H9 (cell line): ENCODE measurements around the gene PGA4. TPM values are rescaled to one million over a fixed set of nuclear protein-coding genes. Genes with fewer than 3 reads are reported as not detected.

Source experiments
- DNase-seq: peaks from one replicate; pipeline ENCODE4 v3.0.0-alpha.2; 2017
- H2AFZ ChIP-seq: one replicate; pipeline ENCODE4 v1.6.1; 2013; ENCODE audit warnings: mild to moderate bottlenecking, low read length, control low read depth, moderate library complexity
- H2AK5ac ChIP-seq: 2 replicates; pipeline ENCODE4 v1.6.1; 2013; ENCODE audit warnings: low read length, control low read depth, mixed read lengths; ENCODE audit not compliant: insufficient read length
- H2BK120ac ChIP-seq: one replicate; pipeline ENCODE4 v1.6.1; 2013; ENCODE audit warnings: low read depth, mild to moderate bottlenecking, low read length, control low read depth, inconsistent platforms; ENCODE audit not compliant: poor library complexity, severe bottlenecking
- H2BK12ac ChIP-seq: 2 replicates; pipeline ENCODE4 v1.6.1; 2013; ENCODE audit warnings: low read length, control low read depth, mixed read lengths, low read depth; ENCODE audit not compliant: insufficient read length
- H2BK15ac ChIP-seq: 2 replicates; pipeline ENCODE4 v1.6.1; 2013; ENCODE audit warnings: low read depth, low read length, control low read depth
- H2BK20ac ChIP-seq: one replicate; pipeline ENCODE4 v1.6.1; 2013; ENCODE audit warnings: low read depth, mild to moderate bottlenecking, low read length, control low read depth, inconsistent platforms; ENCODE audit not compliant: poor library complexity, severe bottlenecking
- H2BK5ac ChIP-seq: 2 replicates; pipeline ENCODE4 v1.6.1; 2013; ENCODE audit warnings: low read length, control low read depth, mixed read lengths; ENCODE audit not compliant: insufficient read length
- H3K14ac ChIP-seq: 2 replicates; pipeline ENCODE4 v1.6.1; 2013; ENCODE audit warnings: low read length, control low read depth; ENCODE audit not compliant: insufficient read depth
- H3K18ac ChIP-seq: 2 replicates; pipeline ENCODE4 v1.6.1; 2013; ENCODE audit warnings: low read depth, mild to moderate bottlenecking, mixed read lengths, low read length, control low read depth; ENCODE audit not compliant: insufficient read length
- H3K23ac ChIP-seq: 2 replicates; pipeline ENCODE4 v1.6.1; 2013; ENCODE audit warnings: low read length, control low read depth, mixed read lengths, low read depth; ENCODE audit not compliant: insufficient read length
- H3K23me2 ChIP-seq: 2 replicates; pipeline ENCODE4 v1.6.1; 2013; ENCODE audit warnings: low read depth, mild to moderate bottlenecking, mixed read lengths, low read length, control low read depth; ENCODE audit not compliant: insufficient read length, poor library complexity, severe bottlenecking
- H3K27ac ChIP-seq: 2 replicates; pipeline ENCODE4 v1.5.1; 2013; ENCODE audit warnings: low read length, control low read depth, mixed read lengths, low read depth; ENCODE audit not compliant: insufficient read length
- H3K27me3 ChIP-seq: 2 replicates; pipeline ENCODE4 v1.6.1; 2013; ENCODE audit warnings: low read length, control low read depth, inconsistent platforms; ENCODE audit not compliant: insufficient read depth
- H3K4ac ChIP-seq: 2 replicates; pipeline ENCODE4 v1.6.1; 2013; ENCODE audit warnings: low read depth, mild to moderate bottlenecking, control low read depth, inconsistent platforms, low read length, moderate library complexity
- H3K4me1 ChIP-seq: 2 replicates; pipeline ENCODE4 v1.6.1; 2013; ENCODE audit warnings: low read length, control low read depth, inconsistent platforms; ENCODE audit not compliant: insufficient read depth
- H3K4me2 ChIP-seq: 2 replicates; pipeline ENCODE4 v1.6.1; 2013; ENCODE audit warnings: low read length, control low read depth, mixed read lengths; ENCODE audit not compliant: insufficient read length, insufficient read depth
- H3K56ac ChIP-seq: 2 replicates; pipeline ENCODE4 v1.6.1; 2013; ENCODE audit warnings: low read depth, mild to moderate bottlenecking, mixed read lengths, low read length, control low read depth; ENCODE audit not compliant: insufficient read length
- H3K79me1 ChIP-seq: 2 replicates; pipeline ENCODE4 v1.6.1; 2013; ENCODE audit warnings: low read depth, mild to moderate bottlenecking, moderate library complexity, low read length, control low read depth, inconsistent platforms; ENCODE audit not compliant: insufficient read depth, poor library complexity, severe bottlenecking
- H3K79me2 ChIP-seq: 2 replicates; pipeline ENCODE4 v1.6.1; 2013; ENCODE audit warnings: low read length, control low read depth, inconsistent platforms; ENCODE audit not compliant: insufficient read depth
- H3K9ac ChIP-seq: 2 replicates; pipeline ENCODE4 v1.6.1; 2013; ENCODE audit warnings: low read length, control low read depth, mixed read lengths; ENCODE audit not compliant: insufficient read length; ENCODE audit errors: extremely low read depth
- H3K9me3 ChIP-seq: one replicate; pipeline ENCODE4 v1.6.1; 2013; ENCODE audit warnings: low read depth, low read length, inconsistent platforms; ENCODE audit not compliant: control insufficient read depth
- H3T11ph ChIP-seq: one replicate; pipeline ENCODE4 v1.6.1; 2013; ENCODE audit warnings: mild to moderate bottlenecking, low read length, control low read depth, inconsistent platforms
- H4K20me1 ChIP-seq: one replicate; pipeline ENCODE4 v1.6.1; 2013; ENCODE audit not compliant: control insufficient read depth, insufficient read length, insufficient read depth
- H4K5ac ChIP-seq: 2 replicates; pipeline ENCODE4 v1.6.1; 2013; ENCODE audit warnings: low read depth, mild to moderate bottlenecking, mixed read lengths, low read length, control low read depth; ENCODE audit not compliant: insufficient read length
- H4K8ac ChIP-seq: replicated peaks from 2 replicates; pipeline ENCODE4 v1.6.1; 2013; ENCODE audit warnings: low read length, control low read depth, mixed read lengths, low read depth; ENCODE audit not compliant: insufficient read length
- H4K91ac ChIP-seq: 2 replicates; pipeline ENCODE4 v1.6.1; 2013; ENCODE audit warnings: low read depth, mild to moderate bottlenecking, moderate library complexity, mixed read lengths, low read length, control low read depth; ENCODE audit not compliant: insufficient read length
- H3K27ac Mint-ChIP-seq, 3 experiments: 2 replicates in 2 of 3; 3 replicates in 1 of 3; pipeline ENCODE4 v1.8.0; 2020 to 2021; ENCODE audit warnings: mixed read lengths in 3 of 3, mild to moderate bottlenecking in 1 of 3, moderate library complexity in 1 of 3
- H3K27me3 Mint-ChIP-seq: 2 replicates; pipeline ENCODE4 v1.8.0; 2021; ENCODE audit warnings: low read depth, mild to moderate bottlenecking, moderate library complexity, mixed read lengths
- H3K36me3 Mint-ChIP-seq, 3 experiments: 2 replicates in 2 of 3; 3 replicates in 1 of 3; pipeline ENCODE4 v1.8.0; 2020 to 2021; ENCODE audit warnings: low read depth in 3 of 3, mixed read lengths in 3 of 3; ENCODE audit not compliant: insufficient read depth in 1 of 3
- H3K4me1 Mint-ChIP-seq, 2 experiments: 2 replicates each; pipeline ENCODE4 v1.8.0; 2020; ENCODE audit warnings: mixed read lengths in 2 of 2
- H3K4me3 Mint-ChIP-seq, 2 experiments: 2 replicates in 1 of 2; 3 replicates in 1 of 2; pipeline ENCODE4 v1.8.0; 2020 to 2021; ENCODE audit warnings: mild to moderate bottlenecking in 2 of 2, mixed read lengths in 2 of 2, moderate library complexity in 1 of 2
- H3K9me3 Mint-ChIP-seq, 2 experiments: 2 replicates in 1 of 2; 3 replicates in 1 of 2; pipeline ENCODE4 v1.8.0; 2020; ENCODE audit warnings: mild to moderate bottlenecking in 2 of 2, mixed read lengths in 2 of 2, moderate library complexity in 1 of 2
- WGBS: extraction: QIAGEN DNeasy Blood & Tissue Kit; methylation state at CpG from one replicate; pipeline ENCODE4 v1.1.7; 2013; ENCODE audit warnings: missing lambda C conversion rate, low lambda C conversion rate, mixed read lengths; ENCODE audit not compliant: insufficient read length; ENCODE audit errors: extremely low coverage; 5-methylcytosine and 5-hydroxymethylcytosine counted together
- total RNA-seq: library from RNA; stranded (reverse); gene quantifications from 2 replicates; pipeline ENCODE4 v1.2.1, GENCODE V29; 2021
- TF ChIP-seq, protein P1 (sequence below): fragments of 200-600 bp; sonication (generic); conservative IDR thresholded peaks from 3 replicates; pipeline ENCODE4 v1.8.0; 2021; ENCODE audit warnings: antibody characterized with exemption, mild to moderate bottlenecking

Gene PGA4
- total RNA-seq, 1 experiment from 2014 or later = not detected

GRCh38 chr11:61174949-61175348 lies 47.2 kb upstream of the PGA4 start:
- no peak overlapping the region for H4K8ac ChIP-seq
- H3K79me1 ChIP-seq = no peaks in the 10 kb centered on the region
- no peaks in the 10 kb centered on the region for H3K4me1 Mint-ChIP-seq
- no peak overlapping the region for H4K5ac ChIP-seq
- no peaks in the 10 kb centered on the region for H3K79me2 ChIP-seq
- H3K18ac ChIP-seq = no peak overlapping the region
- H3K4ac ChIP-seq = no peak overlapping the region
- H2BK20ac ChIP-seq = no peak overlapping the region
- no peak overlapping the region for H2BK5ac ChIP-seq
- H3K9ac ChIP-seq = no peak overlapping the region
- DNase-seq = no peak
- no CpG with 5 or more reads among the region's 6 CpGs for WGBS
- H3K23ac ChIP-seq = no peak overlapping the region
- no peak overlapping the region for H2BK12ac ChIP-seq
- no peaks in the 10 kb centered on the region for H3K27me3 ChIP-seq
- peaks cover 2 to 4% of the 10 kb centered on the region in 2 experiments; a peak in 2 of 5 replicates for H3K9me3 Mint-ChIP-seq
- H3K4me3 Mint-ChIP-seq = no peak overlapping the region
- no peak overlapping the region for H3K14ac ChIP-seq
- H4K91ac ChIP-seq = no peak overlapping the region
- H3K27ac ChIP-seq = no peak overlapping the region
- no peak overlapping the region for H3T11ph ChIP-seq
- no peaks in the 10 kb centered on the region; a peak in 1 of 7 replicates for H3K36me3 Mint-ChIP-seq
- H2AK5ac ChIP-seq = no peak overlapping the region
- no peaks in the 10 kb centered on the region for H4K20me1 ChIP-seq
- H3K4me1 ChIP-seq = no peaks in the 10 kb centered on the region
- no peak overlapping the region for H2BK120ac ChIP-seq
- H3K56ac ChIP-seq = no peak overlapping the region
- H2BK15ac ChIP-seq = no peak overlapping the region
- H3K27ac Mint-ChIP-seq = no peak overlapping the region; a peak in 1 of 7 replicates
- TF ChIP-seq, protein P1, sequence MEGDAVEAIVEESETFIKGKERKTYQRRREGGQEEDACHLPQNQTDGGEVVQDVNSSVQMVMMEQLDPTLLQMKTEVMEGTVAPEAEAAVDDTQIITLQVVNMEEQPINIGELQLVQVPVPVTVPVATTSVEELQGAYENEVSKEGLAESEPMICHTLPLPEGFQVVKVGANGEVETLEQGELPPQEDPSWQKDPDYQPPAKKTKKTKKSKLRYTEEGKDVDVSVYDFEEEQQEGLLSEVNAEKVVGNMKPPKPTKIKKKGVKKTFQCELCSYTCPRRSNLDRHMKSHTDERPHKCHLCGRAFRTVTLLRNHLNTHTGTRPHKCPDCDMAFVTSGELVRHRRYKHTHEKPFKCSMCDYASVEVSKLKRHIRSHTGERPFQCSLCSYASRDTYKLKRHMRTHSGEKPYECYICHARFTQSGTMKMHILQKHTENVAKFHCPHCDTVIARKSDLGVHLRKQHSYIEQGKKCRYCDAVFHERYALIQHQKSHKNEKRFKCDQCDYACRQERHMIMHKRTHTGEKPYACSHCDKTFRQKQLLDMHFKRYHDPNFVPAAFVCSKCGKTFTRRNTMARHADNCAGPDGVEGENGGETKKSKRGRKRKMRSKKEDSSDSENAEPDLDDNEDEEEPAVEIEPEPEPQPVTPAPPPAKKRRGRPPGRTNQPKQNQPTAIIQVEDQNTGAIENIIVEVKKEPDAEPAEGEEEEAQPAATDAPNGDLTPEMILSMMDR = no peak
- no peak overlapping the region for H3K4me2 ChIP-seq
- peaks cover 32% of the 10 kb centered on the region for H3K27me3 Mint-ChIP-seq
- H2AFZ ChIP-seq = no peak overlapping the region
- no peaks in the 10 kb centered on the region for H3K9me3 ChIP-seq
- H3K23me2 ChIP-seq = no peaks in the 10 kb centered on the region
